ENCODE results near the gene MSRB1.

GRCh38 chr16:1972490-1972877 is 29.5 kb upstream of the MSRB1 start:
- no peak for TF ChIP-seq POLR2A (IDR thresholded peaks at IDR 0.05; ENCODE audit: low read length)
- no peak for TF ChIP-seq GATA1 (IDR thresholded peaks at IDR 0.05; ENCODE audit: low read depth, low read length)

All from erythroblast (primary cell).